Fibroblast of mammary gland (primary cell): Measurements from ENCODE around the gene RYR3.

Experiments
- DNase-seq: peaks from one replicate; pipeline ENCODE4 v3.0.0-alpha.2; 2010; ENCODE audit warnings: low read depth
- H3K4me3 ChIP-seq: 2 replicates; pipeline ENCODE4 v1.5.1; 2011; ENCODE audit warnings: low read depth, mild to moderate bottlenecking, low read length, moderate library complexity; ENCODE audit not compliant: control insufficient read depth
- TF ChIP-seq, protein P1 (sequence below): conservative IDR thresholded peaks from 2 replicates; pipeline ENCODE4 v1.5.1; 2011; ENCODE audit warnings: low read depth, low read length, inconsistent platforms; ENCODE audit not compliant: control insufficient read depth, insufficient read depth

Gene RYR3

DNA sequence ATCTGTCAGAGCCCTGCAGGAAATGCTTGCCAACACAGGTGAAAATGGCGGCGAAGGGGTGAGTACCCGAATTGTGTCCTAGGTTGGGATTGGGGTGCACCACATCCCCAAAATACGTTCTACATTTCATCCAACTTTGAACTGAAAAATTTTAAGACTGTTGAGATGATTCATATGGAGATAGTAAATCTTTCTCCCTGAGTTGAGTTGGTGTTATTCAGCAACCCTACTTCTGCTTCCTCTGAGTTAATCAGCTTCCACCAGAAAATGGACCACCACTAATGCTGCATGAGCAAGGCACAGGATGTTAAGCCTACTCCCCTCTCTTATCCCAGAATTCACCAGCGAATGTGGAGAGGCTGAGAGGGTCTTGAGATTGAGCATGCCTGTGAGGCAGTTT lies 192.9 kb downstream of the RYR3 start:
- TF ChIP-seq, protein P1, sequence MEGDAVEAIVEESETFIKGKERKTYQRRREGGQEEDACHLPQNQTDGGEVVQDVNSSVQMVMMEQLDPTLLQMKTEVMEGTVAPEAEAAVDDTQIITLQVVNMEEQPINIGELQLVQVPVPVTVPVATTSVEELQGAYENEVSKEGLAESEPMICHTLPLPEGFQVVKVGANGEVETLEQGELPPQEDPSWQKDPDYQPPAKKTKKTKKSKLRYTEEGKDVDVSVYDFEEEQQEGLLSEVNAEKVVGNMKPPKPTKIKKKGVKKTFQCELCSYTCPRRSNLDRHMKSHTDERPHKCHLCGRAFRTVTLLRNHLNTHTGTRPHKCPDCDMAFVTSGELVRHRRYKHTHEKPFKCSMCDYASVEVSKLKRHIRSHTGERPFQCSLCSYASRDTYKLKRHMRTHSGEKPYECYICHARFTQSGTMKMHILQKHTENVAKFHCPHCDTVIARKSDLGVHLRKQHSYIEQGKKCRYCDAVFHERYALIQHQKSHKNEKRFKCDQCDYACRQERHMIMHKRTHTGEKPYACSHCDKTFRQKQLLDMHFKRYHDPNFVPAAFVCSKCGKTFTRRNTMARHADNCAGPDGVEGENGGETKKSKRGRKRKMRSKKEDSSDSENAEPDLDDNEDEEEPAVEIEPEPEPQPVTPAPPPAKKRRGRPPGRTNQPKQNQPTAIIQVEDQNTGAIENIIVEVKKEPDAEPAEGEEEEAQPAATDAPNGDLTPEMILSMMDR: no peak
- DNase-seq: no peak
- no peak overlapping the region for H3K4me3 ChIP-seq

GRCh38 chr15:33506781-33507296 lies 196.1 kb downstream of the RYR3 start:
- TF ChIP-seq, protein P1: no peak
- no peak overlapping the region for H3K4me3 ChIP-seq
- DNase-seq: peak; percentile 2

DNA sequence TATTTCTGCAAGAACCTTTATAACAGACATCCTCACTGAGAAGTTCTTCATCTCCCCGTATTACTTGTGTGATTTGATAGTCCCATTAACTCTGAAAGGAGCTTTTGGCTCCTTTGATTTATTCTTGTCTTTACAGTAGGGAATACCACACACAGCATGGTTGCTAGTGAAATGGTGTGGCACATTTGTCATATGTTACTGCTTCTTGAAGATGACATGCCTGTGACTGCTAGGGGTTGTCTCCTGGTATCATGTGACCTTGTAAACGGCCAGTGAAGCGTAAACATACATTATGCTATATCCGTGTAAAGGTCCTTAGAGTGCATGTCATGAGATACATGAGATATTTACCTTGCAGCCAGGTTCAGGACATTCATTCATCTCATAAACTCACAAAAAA lies 197.9 kb downstream of the RYR3 start:
- TF ChIP-seq, protein P1: no peak
- no peak for DNase-seq
- no peak overlapping the region for H3K4me3 ChIP-seq

DNA sequence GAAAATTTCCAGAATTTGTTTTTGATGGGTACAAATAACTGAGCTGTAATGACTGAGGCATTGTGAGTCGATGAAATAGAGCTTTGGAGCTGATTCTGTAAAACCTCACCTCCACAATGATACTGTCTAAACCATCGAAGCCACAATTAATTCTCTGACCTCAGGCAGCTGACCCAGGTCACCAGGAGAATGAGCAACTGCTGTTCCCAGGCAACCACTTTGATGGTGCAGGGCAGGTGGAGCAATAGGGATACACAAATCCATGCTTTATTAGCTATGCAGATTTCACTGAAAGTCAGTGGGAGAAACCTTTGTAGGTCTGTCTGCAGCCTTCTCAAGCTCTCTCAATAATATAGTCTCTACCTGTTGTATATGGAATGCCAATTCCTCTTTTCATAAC lies 204.4 kb downstream of the RYR3 start:
- H3K4me3 ChIP-seq: no peak overlapping the region
- TF ChIP-seq, protein P1: no peak
- DNase-seq: no peak

DNA sequence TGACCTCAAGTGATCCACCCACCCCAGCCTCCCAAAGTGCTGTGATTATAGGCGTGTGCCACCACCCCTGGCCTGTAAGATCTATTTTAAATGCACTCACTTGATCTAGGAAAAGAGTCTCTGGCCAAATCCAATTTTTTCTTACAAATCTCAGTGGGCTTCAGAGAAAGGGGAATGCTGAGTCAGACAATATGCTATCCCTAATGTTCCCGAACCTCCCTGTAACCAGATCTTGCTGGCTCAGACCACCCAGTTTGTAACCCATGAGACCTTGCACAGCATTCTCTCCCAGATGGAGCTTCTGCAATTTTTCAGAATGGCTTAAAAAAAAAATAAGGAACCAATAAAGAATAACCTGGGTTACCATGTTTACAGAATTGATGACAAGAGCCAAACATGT lies 205.8 kb downstream of the RYR3 start:
- DNase-seq: no peak
- TF ChIP-seq, protein P1: no peak
- no peak overlapping the region for H3K4me3 ChIP-seq

DNA sequence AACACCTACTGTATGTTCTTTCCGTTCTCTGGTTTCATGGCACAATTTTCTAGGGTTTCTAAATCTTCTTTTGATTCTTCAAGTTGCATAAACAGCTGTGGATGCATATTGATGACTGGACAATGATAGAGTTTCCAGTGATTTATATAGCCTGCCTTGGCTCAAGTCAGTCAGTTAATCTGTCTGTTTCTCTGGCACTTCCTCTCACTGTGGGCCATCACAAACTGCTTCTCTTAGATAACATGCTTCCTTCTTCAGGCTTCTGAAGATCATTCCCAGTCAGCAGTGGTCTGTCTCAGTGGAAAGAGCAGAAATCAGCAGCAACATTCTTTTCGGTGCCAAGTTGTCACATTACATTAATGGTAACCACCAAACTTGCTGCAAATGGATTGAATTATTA lies 207.2 kb downstream of the RYR3 start:
- no peak overlapping the region for H3K4me3 ChIP-seq
- TF ChIP-seq, protein P1: no peak
- DNase-seq: no peak

- H3K4me3 ChIP-seq: no peak overlapping the region
- TF ChIP-seq, protein P1: no peak
- no peak for DNase-seq
Measured at GRCh38 chr15:33518421-33518820, 207.7 kb downstream of the RYR3 start.
